HCT116 (cell line): Measurements from ENCODE around the gene CDH22.

Experiments
- CEBPB ChIP-seq: IDR thresholded peaks from 2 replicates; pipeline ENCODE4 v1.6.1; 2012; ENCODE audit warnings: low read depth
- CTCF ChIP-seq, 3 experiments: fragments of 200-600 bp in 1 of 3; sonication (generic) in 1 of 3; IDR thresholded peaks in 2 of 3; conservative IDR thresholded peaks in 1 of 3; 2 replicates each; pipeline ENCODE4 v1.5.1; 2012 to 2017; ENCODE audit warnings: low read depth in 2 of 3, low read length in 2 of 3, antibody characterized with exemption in 1 of 3, borderline replicate concordance in 1 of 3, control low read depth in 1 of 3, mild to moderate bottlenecking in 1 of 3, mixed read lengths in 1 of 3, mixed run types in 1 of 3, moderate library complexity in 1 of 3; ENCODE audit not compliant: insufficient read depth in 1 of 3
- POLR2AphosphoS5 ChIP-seq: IDR thresholded peaks from 2 replicates; pipeline ENCODE4 v1.6.1; 2011; ENCODE audit warnings: mild to moderate bottlenecking, low read depth, low read length, moderate library complexity
- SRF ChIP-seq: IDR thresholded peaks from 2 replicates; pipeline ENCODE4 v1.6.1; 2012; ENCODE audit warnings: low read depth

DNA sequence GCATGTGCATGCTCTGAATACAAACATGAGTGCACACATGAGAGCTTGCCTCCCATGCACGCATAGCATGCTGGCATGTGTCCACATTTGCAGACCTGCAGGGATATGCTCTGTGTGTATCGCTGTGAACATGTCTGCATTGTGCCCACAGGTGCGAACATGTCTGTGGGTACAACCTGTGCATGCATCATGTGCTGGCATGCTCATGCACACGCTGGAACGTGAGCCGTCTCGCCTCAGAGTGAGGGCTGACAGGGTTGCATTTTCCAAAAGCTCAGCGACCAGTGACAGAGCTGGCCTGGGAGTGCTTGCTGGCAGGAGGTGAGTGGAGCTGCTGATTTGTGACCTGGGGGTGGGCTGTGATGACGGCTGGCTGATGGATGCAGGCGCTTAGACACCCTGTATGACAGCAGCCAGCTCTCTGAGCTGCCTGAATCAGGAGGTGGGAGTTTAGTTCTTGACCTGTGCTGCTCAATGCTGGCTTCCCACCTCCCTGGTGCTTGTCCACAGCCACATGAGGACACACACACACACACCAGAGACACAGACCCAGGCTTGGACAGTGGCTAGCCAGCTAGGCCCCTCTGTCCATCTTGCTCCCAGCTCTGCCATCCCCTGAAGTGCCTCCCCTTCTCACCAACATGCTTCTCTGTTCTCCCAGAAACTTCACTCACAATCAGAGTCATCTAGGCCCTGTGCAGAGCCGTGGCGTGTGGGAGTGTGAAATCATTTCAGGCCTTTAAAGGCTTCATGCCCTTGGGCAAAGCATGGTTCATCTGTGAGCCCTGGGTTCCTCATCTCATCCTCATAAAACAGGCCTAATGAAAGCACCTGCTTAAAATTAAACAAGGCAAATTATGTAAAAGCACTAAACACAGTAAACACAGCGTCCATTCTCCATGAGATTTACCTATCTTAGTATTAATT is 138.8 kb downstream of the CDH22 start:
- TF ChIP-seq POLR2AphosphoS5 (no peak), CEBPB (no peak), CTCF (IDR thresholded peaks at IDR 0.05 in 2 of 3, conservative IDR thresholded peaks at IDR 0.05 in 1 of 3; ENCODE audit: borderline replicate concordance in 1 of 3, insufficient read depth in 1 of 3, low read depth in 2 of 3, low read length in 2 of 3) (no peak), SRF (no peak)
